Hepatocyte (in vitro differentiated cells): Measurements from ENCODE around the gene POFUT1.

ENCODE experiments used
- EZH2 ChIP-seq: fragments of 200-600 bp; sonication (generic); IDR thresholded peaks from 2 replicates; pipeline ENCODE4 v1.6.1; 2016; ENCODE audit warnings: antibody characterized with exemption, mild to moderate bottlenecking, borderline replicate concordance
- EZH2phosphoT487 ChIP-seq: fragments of 200-600 bp; sonication (generic); IDR thresholded peaks from one replicate; pipeline ENCODE4 v1.6.1; 2018; ENCODE audit warnings: antibody characterized with exemption, mild to moderate bottlenecking, low read depth, moderate library complexity; ENCODE audit not compliant: unreplicated experiment, severe bottlenecking
- TF ChIP-seq, protein P1 (sequence below): fragments of 200-600 bp; sonication (generic); IDR thresholded peaks from 2 replicates; pipeline ENCODE4 v1.5.1; 2016; ENCODE audit warnings: antibody characterized with exemption, mild to moderate bottlenecking; ENCODE audit not compliant: poor library complexity

- TF ChIP-seq EZH2 (no peak), EZH2phosphoT487 (no peak)
- TF ChIP-seq, protein P1, sequence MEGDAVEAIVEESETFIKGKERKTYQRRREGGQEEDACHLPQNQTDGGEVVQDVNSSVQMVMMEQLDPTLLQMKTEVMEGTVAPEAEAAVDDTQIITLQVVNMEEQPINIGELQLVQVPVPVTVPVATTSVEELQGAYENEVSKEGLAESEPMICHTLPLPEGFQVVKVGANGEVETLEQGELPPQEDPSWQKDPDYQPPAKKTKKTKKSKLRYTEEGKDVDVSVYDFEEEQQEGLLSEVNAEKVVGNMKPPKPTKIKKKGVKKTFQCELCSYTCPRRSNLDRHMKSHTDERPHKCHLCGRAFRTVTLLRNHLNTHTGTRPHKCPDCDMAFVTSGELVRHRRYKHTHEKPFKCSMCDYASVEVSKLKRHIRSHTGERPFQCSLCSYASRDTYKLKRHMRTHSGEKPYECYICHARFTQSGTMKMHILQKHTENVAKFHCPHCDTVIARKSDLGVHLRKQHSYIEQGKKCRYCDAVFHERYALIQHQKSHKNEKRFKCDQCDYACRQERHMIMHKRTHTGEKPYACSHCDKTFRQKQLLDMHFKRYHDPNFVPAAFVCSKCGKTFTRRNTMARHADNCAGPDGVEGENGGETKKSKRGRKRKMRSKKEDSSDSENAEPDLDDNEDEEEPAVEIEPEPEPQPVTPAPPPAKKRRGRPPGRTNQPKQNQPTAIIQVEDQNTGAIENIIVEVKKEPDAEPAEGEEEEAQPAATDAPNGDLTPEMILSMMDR, result no peak
Measured at GRCh38 chr20:32230707-32231106, 23.0 kb downstream of the POFUT1 start.
